Measurements from ENCODE around the gene FGF18.

FGF18 gene

GRCh38 chr5:171437286-171437821 is 17.9 kb downstream of the FGF18 start:
- TF ChIP-seq CTCF (IDR thresholded peaks at IDR 0.05; ENCODE audit: insufficient read depth, missing control alignments): no peak
- DNase-seq (ENCODE audit: insufficient read length, low spot score) (no peak), FAIRE-seq (no peak)

GRCh38 chr5:171438738-171439137 is 19.3 kb downstream of the FGF18 start:
- FAIRE-seq: no peak
- TF ChIP-seq CTCF (IDR thresholded peaks at IDR 0.05; ENCODE audit: insufficient read depth, missing control alignments): no peak
- DNase-seq (ENCODE audit: insufficient read length, low spot score): no peak

GRCh38 chr5:171441246-171441791 is 21.9 kb downstream of the FGF18 start:
- FAIRE-seq (no peak), DNase-seq (ENCODE audit: insufficient read length, low spot score) (no peak)
- TF ChIP-seq CTCF (IDR thresholded peaks at IDR 0.05; ENCODE audit: insufficient read depth, missing control alignments): no peak

- DNase-seq (ENCODE audit: insufficient read length, low spot score) (no peak), FAIRE-seq (no peak)
- TF ChIP-seq CTCF (IDR thresholded peaks at IDR 0.05; ENCODE audit: insufficient read depth, missing control alignments): no peak
Observed at GRCh38 chr5:171442287-171443042, 23.0 kb downstream of the FGF18 start.

GRCh38 chr5:171444582-171444981 is 25.1 kb downstream of the FGF18 start:
- no peak for TF ChIP-seq CTCF (IDR thresholded peaks at IDR 0.05; ENCODE audit: insufficient read depth, missing control alignments)
- no peak for DNase-seq (ENCODE audit: insufficient read length, low spot score)
- no peak for FAIRE-seq

GRCh38 chr5:171445644-171446516 is 26.4 kb downstream of the FGF18 start:
- TF ChIP-seq CTCF (IDR thresholded peaks at IDR 0.05; ENCODE audit: insufficient read depth, missing control alignments): no peak
- FAIRE-seq (no peak), DNase-seq (ENCODE audit: insufficient read length, low spot score) (no peak)
